22Rv1 (cell line): ENCODE results near the gene NEK2.

Experiments used
- ZFX ChIP-seq: fragments of 450-650 bp; IDR thresholded peaks from 2 replicates; pipeline ENCODE4 v1.6.1; 2017; ENCODE audit warnings: antibody characterized with exemption, borderline replicate concordance
- TF ChIP-seq, protein P1 (sequence below): fragments of 450-650 bp; IDR thresholded peaks from 2 replicates; pipeline ENCODE4 v1.5.1; 2017; ENCODE audit warnings: mild to moderate bottlenecking

DNA sequence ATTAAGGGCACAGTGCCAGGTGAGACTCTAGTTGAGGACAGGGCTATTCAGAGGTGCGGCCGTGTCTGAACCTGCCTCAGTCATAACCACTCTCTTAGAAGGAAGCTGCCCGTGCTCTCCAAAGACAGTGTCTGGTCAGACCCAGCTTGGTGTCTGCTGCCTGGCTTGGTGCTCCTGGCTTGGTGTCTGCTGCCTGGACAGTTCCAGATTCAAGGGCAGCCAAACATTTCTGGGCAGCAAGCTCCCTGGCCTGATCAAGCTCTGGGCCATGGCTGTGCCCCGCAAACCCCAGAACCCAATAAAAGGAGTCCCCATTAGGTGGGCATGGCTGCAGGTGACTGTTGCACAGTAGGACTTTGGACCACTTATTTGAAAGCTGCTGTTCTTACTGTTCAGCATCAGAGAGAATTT, 27.7 kb downstream of the NEK2 start:
- TF ChIP-seq, protein P1, sequence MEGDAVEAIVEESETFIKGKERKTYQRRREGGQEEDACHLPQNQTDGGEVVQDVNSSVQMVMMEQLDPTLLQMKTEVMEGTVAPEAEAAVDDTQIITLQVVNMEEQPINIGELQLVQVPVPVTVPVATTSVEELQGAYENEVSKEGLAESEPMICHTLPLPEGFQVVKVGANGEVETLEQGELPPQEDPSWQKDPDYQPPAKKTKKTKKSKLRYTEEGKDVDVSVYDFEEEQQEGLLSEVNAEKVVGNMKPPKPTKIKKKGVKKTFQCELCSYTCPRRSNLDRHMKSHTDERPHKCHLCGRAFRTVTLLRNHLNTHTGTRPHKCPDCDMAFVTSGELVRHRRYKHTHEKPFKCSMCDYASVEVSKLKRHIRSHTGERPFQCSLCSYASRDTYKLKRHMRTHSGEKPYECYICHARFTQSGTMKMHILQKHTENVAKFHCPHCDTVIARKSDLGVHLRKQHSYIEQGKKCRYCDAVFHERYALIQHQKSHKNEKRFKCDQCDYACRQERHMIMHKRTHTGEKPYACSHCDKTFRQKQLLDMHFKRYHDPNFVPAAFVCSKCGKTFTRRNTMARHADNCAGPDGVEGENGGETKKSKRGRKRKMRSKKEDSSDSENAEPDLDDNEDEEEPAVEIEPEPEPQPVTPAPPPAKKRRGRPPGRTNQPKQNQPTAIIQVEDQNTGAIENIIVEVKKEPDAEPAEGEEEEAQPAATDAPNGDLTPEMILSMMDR = no peak
- TF ChIP-seq ZFX = no peak
